RWPE1 (cell line): ENCODE data around the gene AGK.
"Not testable (repeated sequence)": the region's sequence is repeated elsewhere in the genome, so short reads cannot be mapped to it uniquely, and the experiment has no call there.

Source experiments
- CTCF ChIA-PET: fragments of 350-600 bp; sonication (Branson Sonifier 250); formaldehyde crosslinking; extraction: SDS; loops from one replicate; lab custom pipeline; 2021; lab: Yijun Ruan, JAX
- POLR2A ChIA-PET: fragments of 400-600 bp; formaldehyde crosslinking; extraction: SDS; loops from one replicate; lab custom pipeline; 2020; ENCODE audit warnings: antibody characterized with exemption; ENCODE audit not compliant: low non-redundant PET; lab: Yijun Ruan, JAX
- DNase-seq: peaks from one replicate; pipeline ENCODE4 v3.0.0; 2012; ENCODE audit warnings: low spot score
- H3K27ac ChIP-seq: fragments of 450-650 bp; 2 replicates; pipeline ENCODE4 v1.5.1; 2017
- TF ChIP-seq, protein P1 (sequence below): fragments of 450-650 bp; conservative IDR thresholded peaks from 2 replicates; pipeline ENCODE4 v1.5.1; 2017; ENCODE audit warnings: low read depth, mild to moderate bottlenecking

Gene AGK

DNA sequence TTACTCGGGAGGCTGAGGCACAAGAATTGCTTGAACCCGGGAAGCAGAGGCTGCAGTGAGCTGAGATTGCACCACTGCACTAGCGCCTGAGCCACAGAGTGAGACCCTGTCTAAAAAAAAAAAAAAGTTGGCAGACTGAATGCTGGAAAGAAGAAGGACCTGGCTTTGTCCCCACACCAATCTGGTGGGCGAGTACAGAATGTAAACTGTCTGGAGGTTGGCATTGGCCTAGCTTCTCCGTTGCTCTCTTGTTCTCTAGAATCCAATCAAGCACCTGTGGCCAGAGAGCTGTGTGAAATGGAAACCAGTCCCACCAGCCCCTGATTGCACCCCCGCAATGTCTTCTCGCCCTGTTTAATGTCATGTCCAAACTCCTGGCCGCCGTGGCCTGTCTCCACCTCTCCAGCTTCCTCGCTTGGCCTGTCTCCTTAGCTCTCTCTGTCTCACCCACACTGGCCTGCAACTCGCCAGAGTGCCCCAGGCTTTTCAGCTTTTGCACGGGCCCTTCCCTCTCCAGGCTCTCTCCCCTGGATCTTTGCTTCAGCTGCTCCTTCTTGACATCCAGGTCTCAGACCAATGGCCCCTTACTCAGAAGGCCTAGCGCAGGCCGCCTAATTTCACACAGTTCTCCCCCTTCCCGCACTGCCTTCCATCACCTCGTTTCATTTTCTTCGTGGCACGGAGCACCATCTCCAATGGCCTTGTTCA, 670 bp upstream of the AGK start:
- POLR2A ChIA-PET = no interaction called here
- CTCF ChIA-PET = interaction anchor here (0.6 kb wide), 1 partner anchor 66 kb away, joined by 5 read pairs; no protein-coding TSS in a partner anchor
- DNase-seq = no peak

GRCh38 chr7:141551782-141552181, 572 bp downstream of the AGK start:
- ChIA-PET CTCF (interaction anchor here (0.7 kb wide), 1 partner anchor 753 kb away, joined by 3 read pairs; no protein-coding TSS in a partner anchor), POLR2A (no interaction called here)
- peak overlapping the region; percentile 62 for H3K27ac ChIP-seq
- no peak for DNase-seq
- TF ChIP-seq, protein P1, sequence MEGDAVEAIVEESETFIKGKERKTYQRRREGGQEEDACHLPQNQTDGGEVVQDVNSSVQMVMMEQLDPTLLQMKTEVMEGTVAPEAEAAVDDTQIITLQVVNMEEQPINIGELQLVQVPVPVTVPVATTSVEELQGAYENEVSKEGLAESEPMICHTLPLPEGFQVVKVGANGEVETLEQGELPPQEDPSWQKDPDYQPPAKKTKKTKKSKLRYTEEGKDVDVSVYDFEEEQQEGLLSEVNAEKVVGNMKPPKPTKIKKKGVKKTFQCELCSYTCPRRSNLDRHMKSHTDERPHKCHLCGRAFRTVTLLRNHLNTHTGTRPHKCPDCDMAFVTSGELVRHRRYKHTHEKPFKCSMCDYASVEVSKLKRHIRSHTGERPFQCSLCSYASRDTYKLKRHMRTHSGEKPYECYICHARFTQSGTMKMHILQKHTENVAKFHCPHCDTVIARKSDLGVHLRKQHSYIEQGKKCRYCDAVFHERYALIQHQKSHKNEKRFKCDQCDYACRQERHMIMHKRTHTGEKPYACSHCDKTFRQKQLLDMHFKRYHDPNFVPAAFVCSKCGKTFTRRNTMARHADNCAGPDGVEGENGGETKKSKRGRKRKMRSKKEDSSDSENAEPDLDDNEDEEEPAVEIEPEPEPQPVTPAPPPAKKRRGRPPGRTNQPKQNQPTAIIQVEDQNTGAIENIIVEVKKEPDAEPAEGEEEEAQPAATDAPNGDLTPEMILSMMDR = no peak

More for the DNA sequence above, 670 bp upstream of the AGK start:
- peak overlapping the region; percentile 62 for H3K27ac ChIP-seq
- TF ChIP-seq, protein P1 = no peak

DNA sequence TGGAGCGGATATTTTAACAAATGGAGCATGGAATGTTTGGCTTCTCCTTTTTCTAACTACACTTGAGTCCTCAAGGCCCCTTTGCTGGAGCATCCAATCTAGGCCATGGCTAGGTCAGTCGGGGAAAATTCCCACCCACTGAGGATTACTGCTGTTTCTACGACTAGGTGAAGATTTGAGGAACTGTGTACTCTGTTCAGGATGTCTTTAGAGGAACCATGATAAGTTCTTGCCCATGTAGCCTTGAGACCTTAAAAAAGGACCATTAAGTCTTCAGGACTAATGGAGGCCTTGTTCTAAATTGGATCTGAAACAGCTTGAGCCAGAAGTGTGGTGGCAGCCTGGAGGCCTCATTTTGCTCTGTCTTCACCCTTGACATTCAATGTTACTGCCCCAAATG, 6.2 kb downstream of the AGK start:
- CTCF ChIA-PET = no interaction called here

GRCh38 chr7:141557831-141558531, 6.8 kb downstream of the AGK start:
- DNase-seq, POLR2A ChIA-PET, CTCF ChIA-PET, H3K27ac ChIP-seq: not testable (repeated sequence)

More for the DNA sequence above, 6.2 kb downstream of the AGK start:
- TF ChIP-seq, protein P1 = no peak
- POLR2A ChIA-PET = no interaction called here
- no peak overlapping the region for H3K27ac ChIP-seq
- no peak for DNase-seq

- POLR2A ChIA-PET = no interaction called here
- no peak for DNase-seq
- H3K27ac ChIP-seq = no peak overlapping the region
- CTCF ChIA-PET = interaction anchor here (0.6 kb wide), 1 partner anchor 764 kb away, joined by 4 read pairs; no protein-coding TSS in a partner anchor
- TF ChIP-seq, protein P1 = no peak
These were observed 7.5 kb downstream of the AGK start for GRCh38 chr7:141558544-141559183.

GRCh38 chr7:141559961-141560360, 8.8 kb downstream of the AGK start:
- ChIA-PET CTCF (no interaction called here), POLR2A (no interaction called here)
- no peak overlapping the region for H3K27ac ChIP-seq
- TF ChIP-seq, protein P1 = no peak
- no peak for DNase-seq
